GM19035 (cell line): ENCODE results near the gene YOD1.

Experiments used
- ATAC-seq: cut with Tn5 transposase; IDR thresholded peaks from one replicate; pipeline ENCODE4 v1.9.1; 2021; ENCODE audit not compliant: unreplicated experiment

The YOD1 gene

DNA sequence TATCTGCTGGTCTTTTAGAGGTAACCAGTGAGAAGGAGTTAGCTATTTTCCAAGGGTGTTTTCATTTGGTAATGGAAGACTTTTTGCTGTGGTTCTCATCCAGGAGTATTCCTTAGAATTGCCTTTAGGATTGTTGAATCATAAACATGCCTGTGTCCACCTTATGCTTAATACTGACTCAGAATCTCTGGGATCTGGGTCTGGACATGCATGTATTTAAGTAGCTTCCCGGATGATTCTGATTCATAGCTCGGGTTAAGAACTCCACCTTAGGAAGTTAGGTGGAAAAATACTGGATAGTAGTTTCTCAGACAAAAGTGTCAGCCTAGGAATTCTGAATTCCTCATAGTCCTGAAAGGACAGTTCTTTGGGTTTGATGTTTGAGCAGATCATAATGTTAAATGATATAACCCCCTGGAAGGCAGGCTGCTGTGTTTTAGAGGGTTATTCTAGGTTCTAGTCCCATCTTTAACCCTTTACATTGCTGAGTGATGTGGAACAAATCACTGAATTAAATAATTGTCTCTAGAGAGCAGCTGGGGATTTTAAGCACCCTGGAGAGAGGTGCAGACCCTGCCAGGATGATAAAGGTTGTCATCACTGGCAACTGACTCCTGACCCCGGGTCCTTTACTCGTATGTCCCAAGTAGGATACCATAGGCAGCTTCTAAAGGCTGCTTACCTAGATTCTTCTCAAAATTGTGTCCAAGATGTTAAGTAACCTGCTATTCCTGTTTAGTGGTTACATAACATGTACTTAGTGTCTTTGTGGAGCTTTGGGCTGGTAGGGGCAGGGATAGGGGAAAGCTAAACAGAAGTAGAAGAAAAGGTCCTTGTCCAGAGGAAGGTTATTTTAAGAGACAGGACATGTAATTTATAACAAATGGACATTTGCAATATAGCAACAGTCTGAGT is 23.2 kb upstream of the YOD1 start:
- no peak for ATAC-seq

DNA sequence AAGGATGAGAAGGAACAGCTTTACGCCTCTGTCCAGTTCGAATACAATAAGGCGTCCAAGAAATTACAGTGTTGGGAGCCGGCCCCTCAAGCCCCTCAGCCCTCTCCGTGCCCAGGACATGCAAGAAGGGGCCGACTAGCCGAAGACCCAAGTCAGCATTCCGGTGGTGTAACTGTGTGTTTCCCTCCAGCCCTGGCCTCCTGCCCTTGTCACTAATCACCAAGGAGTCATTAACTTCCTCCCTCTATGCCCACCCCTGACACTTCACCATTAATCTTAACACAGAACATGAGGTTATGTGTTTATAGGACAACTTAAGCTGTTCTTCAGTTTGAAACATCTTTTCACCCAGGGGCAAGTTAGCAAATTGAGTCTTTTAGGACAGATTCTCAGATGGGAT is 21.2 kb upstream of the YOD1 start:
- ATAC-seq: no peak

DNA sequence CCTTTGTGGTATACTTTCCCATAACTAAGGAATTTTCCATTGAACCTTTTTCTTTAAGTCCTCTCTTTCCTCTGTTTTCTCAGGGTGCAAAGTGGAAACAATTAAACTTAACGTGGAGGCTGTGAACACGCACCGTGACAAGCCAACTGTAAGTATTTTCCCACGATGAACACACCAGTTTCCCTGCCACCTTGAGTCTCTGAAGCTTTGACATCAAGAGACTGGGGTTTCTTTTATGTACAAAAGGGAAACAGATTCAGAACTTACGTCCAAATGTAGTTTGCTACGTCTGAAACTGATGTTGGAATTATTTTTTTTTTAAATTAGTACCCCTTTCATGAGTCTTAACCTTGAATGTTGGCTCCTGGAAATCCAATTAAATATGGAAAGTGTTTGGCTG is 20.4 kb upstream of the YOD1 start:
- no peak for ATAC-seq

DNA sequence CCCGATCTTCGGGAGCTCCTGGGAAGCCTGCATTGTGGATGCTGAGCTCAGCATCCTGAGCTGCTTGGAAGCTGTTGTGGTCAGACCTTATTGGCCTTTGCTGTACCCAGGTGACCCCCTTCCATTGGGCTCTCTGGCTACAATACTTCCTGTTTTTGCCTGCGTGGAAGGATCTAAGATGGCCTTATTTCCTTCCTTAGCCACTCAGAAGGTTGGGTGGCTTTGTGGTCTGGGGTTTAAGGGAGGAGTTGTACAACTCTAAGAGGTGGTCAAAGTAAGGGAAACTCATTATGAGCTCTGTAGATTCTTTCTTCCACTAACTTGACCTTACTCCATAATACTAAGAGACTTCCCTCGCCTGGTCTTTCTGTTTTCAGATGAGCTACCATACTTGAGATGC is 19.8 kb upstream of the YOD1 start:
- ATAC-seq: no peak

DNA sequence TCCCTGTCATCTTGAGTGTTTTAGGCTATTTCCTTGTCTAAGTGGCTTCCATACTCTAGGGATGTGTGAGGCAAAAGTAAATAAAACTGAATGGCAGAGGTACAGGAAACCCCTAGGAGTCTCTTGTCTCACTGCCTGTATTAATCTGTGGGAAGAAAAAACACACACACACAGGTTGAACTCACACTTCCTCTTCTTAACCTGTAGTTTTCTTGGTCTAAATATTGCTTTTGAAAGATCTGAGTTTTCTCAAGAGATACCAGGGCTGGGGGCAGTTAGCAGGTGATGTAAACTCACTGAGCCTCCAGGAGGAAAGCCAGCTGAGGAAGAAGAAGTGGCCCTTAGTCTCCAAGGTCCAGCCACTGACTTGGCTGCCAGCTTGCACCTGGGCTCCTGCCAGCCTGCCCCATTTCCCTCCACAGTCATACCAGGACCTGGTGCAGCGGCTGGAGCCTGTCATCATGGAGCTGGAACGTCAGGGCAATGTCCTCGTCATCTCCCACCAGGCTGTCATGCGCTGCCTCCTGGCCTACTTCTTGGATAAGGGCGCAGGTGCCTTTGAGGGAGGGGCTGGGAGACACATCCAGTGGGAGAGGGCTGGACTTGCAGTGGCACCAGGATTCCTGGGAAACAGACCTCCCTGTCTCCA is 19.0 kb upstream of the YOD1 start:
- ATAC-seq: no peak

DNA sequence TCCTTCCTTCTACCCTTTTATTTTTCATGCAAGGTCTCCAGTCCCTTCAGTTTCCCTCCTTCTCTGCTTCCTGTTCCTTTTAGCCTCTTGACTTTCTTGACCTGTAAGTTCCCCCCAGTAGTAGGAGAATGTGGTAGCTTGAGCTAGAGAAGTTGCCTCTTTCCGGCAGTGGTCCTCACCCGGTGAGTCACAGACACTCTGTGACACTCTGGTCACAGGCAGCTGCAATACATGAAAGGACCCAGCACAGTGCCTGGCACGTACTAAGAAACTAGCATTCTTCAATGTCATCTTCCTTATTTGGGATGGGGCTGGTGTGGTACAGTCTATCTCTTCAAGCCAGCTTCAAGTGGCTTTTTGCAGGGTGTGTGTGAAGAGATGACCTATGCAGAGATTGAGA is 18.1 kb upstream of the YOD1 start:
- ATAC-seq: no peak

DNA sequence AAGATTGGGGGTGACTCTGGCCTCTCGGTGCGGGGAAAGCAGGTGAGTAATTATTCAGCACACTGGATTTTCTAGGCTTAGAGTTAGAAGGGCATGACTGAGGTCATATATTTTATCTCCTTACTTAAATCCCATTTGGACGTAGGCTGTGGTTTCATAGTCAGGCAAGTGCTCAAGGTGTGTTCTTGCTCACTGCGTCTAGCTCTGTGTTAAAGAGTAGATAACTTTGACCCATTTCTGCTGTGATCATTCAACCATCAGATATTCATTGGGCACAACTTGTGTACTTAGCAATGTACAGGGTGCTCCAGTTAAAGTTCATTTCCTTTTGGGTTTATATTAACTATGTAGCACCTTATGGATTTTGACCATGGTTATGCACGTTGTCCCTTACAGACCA is 16.7 kb upstream of the YOD1 start:
- ATAC-seq: no peak

DNA sequence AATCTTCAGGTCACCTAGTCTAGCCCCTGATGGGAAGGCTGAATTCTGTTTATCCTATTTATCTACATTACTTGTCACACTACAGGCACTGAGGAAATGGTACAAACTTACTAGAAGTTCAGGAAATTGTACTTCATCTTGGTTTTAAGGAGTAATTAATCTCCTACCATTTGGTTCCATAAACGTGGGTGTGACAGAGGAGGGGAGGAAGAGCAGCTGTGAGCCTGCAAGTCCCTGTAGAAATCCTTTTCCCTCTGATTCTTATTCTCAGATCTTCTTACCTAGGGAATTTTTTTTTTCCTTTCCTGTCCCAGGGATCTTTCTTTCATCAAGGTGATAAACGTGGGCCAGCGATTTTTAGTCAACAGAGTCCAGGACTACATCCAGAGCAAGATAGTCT is 16.2 kb upstream of the YOD1 start:
- ATAC-seq: no peak

DNA sequence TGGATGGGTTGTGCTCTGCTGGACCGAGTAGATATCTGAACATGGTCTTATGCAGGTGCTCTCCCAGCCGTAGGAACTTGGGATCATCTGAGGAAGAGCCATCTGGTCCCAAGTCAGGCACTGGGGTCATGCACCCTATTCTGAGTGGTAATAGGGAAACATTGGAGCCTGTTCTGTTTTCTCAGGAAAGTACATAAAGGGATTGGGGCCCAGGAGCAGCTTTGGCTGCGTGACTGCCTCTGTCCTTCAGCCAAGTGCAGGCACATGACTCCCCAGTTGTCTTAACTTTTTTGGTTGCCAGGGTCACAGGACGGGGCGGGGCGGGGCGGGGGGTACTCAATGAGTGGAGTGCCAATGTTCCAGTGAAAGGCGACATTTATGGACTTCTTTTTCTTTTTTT is 13.6 kb upstream of the YOD1 start:
- no peak for ATAC-seq

DNA sequence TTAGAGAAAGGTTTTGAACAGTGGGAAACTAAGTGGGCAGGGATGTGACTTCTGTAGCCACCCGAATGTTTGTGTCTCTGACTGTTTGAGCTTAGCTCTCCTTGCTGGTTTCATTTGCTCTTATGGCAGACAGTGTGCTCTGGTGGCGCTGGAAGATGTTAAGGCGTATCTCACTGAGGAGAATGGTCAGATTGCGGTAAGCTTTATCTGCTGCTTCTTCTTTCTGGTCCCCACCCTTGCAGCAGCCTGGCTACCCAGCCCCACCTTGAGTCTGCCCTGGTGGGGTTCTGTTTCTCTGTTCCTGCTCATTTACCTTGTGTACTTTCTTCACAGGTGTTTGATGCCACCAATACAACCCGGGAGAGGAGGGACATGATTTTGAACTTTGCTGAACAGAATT is 12.0 kb upstream of the YOD1 start:
- no peak for ATAC-seq

DNA sequence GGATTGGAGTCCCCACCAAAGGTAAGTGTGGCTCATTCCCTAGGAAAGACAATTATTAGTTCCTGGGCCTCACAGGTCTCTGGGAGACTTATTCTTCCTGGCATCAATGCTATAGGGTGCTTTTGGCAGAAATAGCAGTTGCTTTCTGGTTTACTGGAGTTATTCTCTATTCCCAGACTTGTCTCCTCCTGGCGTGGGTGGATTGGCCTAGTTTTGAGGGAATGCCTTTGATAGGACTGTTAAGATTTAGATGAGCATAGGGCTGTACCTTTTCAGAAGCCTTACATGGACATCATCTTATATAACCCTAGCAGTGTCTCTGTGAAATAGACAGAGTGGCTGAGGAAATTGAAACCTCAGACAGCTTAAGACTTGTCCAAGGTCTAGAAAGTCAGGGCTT is 11.1 kb upstream of the YOD1 start:
- no peak for ATAC-seq

DNA sequence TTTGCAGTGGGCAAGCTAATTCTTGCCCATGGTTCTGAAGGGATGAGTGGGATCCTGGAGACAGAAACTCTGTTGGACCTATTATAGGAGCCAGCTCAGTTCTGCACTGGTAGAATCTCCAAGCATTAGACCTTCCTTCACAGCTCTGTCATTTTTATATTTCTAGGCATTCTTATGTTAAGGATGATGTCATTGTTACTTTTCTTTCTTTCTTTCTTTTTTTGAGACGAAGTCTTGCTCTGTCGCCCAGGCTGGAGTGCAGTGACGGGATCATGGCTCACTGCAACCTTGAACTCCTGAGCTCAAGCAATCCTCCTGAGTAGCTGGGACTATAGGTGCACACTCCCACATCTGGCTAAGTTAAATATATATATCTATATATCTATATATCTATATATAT is 9.6 kb upstream of the YOD1 start:
- no peak for ATAC-seq

DNA sequence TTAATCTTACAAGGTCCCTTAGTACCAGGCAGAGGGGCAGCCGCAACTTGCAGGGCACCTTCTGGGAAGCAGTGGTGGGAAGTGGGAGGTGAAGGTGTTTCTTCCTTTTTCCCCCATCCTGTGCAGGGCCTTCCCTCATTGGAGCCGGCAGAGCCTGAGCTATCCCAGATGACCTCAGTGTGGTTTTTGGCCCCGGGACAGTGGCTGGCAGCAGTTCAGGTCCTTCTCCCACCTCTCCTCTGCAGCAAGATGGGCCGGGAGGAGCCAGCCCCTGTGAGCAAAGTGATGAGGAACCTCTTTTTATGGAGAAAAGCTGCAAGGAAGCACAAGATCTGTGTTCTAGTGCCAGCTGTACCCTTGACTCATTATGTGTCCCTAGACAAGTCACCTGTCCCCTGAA is 8.9 kb upstream of the YOD1 start:
- ATAC-seq: no peak

DNA sequence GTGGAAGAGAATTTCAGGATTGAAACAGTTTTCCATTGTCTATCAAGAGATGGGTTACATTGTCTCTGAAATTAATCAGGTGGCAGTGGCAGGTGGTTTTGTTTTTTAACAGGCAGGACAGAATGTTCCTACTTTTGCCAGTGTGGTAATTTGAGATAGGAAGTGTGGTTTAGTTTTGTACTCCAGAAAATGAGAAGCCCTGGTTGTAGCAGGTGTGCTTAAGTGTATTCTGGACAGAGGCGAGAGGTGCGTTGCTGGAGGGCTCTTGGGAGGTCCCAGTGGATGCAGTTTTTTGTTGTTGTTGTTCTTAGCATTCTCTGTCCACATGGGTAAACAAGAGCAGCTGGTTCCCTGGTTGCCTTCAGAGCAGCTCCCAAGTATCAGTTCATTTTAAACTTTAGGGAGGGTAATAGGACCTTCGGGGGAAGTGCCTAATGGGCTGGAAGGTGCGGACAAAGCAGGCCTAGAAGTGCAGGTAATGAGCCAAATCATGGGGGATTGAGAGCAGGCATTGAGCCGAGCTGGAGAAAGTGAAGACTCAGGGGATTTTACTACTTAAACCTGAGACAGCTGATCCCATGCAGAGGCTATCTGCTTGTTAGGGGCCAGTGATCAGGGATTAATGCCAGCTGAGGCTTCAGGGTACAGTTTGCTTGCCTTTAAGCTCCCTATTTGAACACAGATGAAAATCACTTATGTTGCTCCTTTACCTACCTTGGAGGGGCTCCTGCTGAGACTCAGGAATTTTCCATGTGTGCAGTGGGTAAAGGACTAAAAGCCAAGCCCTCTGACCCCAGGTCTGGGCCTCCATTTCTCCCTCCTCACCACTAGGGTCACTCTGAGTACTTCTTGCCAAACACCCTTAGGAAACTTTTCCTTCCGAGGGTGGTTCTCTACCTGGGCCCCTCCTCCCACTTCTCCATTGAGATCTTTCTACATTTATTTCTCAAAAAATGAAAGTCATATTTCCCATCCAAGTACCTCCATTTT is 8.2 kb upstream of the YOD1 start:
- no peak for ATAC-seq

DNA sequence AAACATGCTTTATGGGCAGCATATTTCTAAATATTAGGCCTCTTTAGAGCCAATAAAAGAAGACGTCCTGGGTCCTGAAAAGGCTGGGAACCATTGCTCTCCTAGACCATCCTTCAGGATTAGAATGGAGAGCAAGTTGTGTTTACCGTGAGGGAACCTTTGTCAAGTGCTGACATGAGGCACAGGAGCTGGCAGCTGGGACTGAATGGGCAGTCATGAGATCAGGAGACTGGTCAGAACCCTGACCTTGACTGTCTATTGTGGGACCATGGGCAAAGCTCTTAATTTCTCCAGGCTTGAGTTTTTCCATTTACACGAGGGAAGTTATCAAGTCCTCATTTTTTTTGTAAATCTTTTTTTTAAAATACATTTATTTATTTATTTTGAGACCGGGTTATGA is 7.2 kb upstream of the YOD1 start:
- no peak for ATAC-seq

DNA sequence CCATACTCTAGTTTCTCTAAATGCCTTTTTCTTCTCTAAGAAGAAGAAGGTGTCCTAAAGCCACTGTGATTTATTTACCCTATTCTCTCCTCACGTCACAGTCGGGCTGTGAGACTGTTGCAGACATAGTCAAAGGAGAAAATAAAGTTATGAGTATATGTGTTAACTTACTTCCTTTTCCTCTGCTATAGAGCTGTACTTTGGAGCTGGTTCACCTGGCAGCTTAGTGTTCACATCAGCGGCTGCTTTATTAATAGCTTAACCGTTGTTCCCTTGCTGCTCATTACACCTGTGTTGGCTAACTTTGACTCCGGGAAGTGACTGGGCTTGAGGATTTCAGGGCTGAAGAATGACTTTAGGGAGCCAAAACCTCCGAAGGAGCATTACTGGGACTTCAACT is 5.7 kb upstream of the YOD1 start:
- no peak for ATAC-seq

DNA sequence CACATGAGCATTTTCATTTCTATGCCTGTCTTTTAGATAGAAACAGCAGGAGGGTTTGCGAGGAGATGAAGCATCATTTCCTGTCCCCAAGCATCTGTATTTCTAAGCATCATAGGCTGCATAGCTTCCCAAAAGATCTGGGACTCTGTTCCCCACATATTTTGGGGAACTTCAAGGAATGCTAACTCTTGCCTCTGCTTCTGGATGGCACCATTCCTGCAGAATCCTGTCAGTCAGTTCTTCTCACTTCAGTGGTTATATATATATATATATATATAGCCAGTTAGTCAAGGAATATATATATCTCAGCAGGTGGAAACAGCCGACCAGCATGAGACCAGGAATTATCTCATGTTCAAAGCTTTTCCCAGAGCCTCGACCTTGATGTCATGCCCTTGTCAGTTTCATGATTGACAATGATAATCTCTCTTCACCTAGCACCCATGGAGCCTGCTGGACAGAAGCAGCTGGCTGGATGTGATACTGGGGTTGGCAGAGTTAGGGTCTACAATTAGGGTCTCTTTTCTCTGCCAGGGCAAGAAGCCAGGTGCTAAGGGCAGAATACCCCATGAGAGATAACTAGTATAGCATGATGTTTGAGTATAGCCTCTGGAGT is 4.5 kb upstream of the YOD1 start:
- no peak for ATAC-seq

DNA sequence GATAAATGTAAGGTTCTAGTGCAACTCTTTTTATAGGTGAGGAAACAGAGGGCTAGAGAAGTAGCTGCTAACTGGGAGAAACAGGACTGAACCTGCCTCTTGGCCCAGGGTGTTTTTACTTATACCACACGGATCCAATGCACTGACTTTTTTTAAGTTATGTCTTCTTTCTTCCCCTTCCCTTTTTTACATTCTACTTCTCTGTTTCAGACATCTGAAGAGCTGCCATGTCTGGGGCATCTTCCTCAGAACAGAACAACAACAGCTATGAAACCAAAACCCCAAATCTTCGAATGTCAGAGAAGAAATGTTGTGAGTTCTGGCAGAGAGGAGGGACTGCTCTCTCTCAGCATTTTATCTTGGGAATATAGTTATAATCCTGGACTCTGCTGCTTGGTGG is 3.5 kb upstream of the YOD1 start:
- no peak for ATAC-seq

DNA sequence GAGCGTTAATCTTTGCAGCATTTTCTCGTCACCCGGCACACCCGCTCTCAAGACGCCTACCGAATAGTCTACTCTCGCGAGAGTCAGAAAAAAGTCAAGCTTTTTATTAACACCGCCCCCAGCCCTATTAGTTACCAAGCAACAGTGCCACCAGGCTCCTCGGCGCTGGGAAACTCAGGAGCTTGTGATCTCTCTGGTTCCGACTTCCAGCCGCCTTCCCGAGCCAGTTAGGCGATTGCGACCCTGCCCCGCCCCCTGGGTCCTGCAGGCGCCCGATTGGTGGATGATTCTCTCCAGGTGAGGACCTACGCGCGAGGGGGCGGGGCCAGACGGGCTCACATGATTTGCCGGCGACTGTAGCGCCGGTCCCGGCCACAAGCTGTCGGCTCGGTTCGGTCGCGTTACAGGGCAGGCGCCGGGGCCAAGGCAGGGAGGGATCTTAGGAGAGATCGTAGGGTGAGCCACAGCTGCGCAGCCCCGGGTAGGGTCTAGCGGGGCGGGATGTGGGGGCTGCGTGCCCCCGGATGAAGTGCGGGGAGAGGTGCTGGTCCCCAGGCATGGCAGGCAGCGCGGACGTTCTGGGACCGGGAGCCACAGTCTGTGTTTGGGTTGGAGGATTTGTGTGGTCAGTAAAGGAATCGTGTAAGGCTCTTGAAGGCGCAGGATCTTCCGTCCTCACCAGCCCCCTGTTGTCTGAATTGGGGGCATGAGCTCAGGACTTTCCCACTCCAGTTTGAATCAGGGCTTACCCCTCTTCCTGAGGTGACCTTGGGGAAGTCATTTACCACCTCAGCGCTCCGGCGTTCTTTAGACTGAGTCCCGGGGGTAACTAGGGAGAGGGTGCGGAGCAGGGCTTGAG is 2.1 kb upstream of the YOD1 start, which contains the start of gene PFKFB2:
TSS of gene PFKFB2 (plus strand) at position 365 of the 859 bp plus-strand sequence. CDS start 1,443 bp downstream, outside the sequence.
- peak; percentile 74 for ATAC-seq
